Stimulated activated CD4-positive, alpha-beta T cell treated with anti-CD3 and anti-CD28 coated beads, TNF-alpha, amount 100 ng/mL, for 48 hours (primary cell): ENCODE measurements around the gene TMEM205.
A peak's percentile ranks its signal among the peaks of the same experiment; 100 is the strongest.
"Not testable (repeated sequence)": the region's sequence is repeated elsewhere in the genome, so short reads cannot be mapped to it uniquely, and the experiment has no call there.

Experiments used
- DNase-seq, 3 donors: peaks; one replicate each; pipeline ENCODE4 v3.0.0-alpha.2; 2020; ENCODE audit warnings: low read depth in 3 of 3

Gene TMEM205

GRCh38 chr19:11346104-11346940 lies at the start of gene TMEM205, which contains the start of gene CCDC159:
Gene TMEM205 (minus strand): TSS chr19:11346268. CDS start chr19:11345619, 649 bp downstream.
Gene CCDC159 (plus strand): TSS chr19:11346519. CDS start chr19:11346607, 88 bp downstream.
- peak; percentile 95 to 98 (median 97) for DNase-seq

GRCh38 chr19:11390933-11391680 lies 45.0 kb upstream of the TMEM205 start:
- no peak for DNase-seq

- no peak for DNase-seq
Measured at GRCh38 chr19:11390359-11390758, 44.3 kb upstream of the TMEM205 start.

GRCh38 chr19:11387162-11388034 lies 41.3 kb upstream of the TMEM205 start:
- no peak for DNase-seq

GRCh38 chr19:11384778-11385129 lies 38.7 kb upstream of the TMEM205 start:
- no peak for DNase-seq

- DNase-seq, result no peak
Measured at GRCh38 chr19:11383706-11384048, 37.6 kb upstream of the TMEM205 start.

- DNase-seq, result peak in 1 of 3 donors; percentile 46
Measured at GRCh38 chr19:11382898-11383705, 37.0 kb upstream of the TMEM205 start.

- peak; percentile 89 to 93 (median 92) for DNase-seq
Measured at GRCh38 chr19:11380653-11381537, 34.8 kb upstream of the TMEM205 start.

GRCh38 chr19:11379857-11380350 lies 33.8 kb upstream of the TMEM205 start:
- DNase-seq, result no peak

GRCh38 chr19:11379269-11379845 lies 33.3 kb upstream of the TMEM205 start:
- not testable (repeated sequence) for DNase-seq

GRCh38 chr19:11378319-11379189 lies 32.5 kb upstream of the TMEM205 start:
- peak in 1 of 3 donors; percentile 12 for DNase-seq

GRCh38 chr19:11377756-11378155 lies 31.7 kb upstream of the TMEM205 start:
- no peak for DNase-seq

- DNase-seq, result peak in 1 of 3 donors; percentile 8
Measured at GRCh38 chr19:11377237-11377636, 31.2 kb upstream of the TMEM205 start.

GRCh38 chr19:11375143-11375948 lies 29.3 kb upstream of the TMEM205 start:
- peak in 2 of 3 donors; percentile 60 to 67 for DNase-seq

GRCh38 chr19:11374433-11375142 lies 28.5 kb upstream of the TMEM205 start, which contains the start of gene SWSAP1:
Gene SWSAP1 (plus strand): TSS chr19:11374666. CDS start chr19:11374681, 15 bp downstream.
- peak; percentile 89 to 96 (median 94) for DNase-seq

GRCh38 chr19:11373885-11374432 lies 27.9 kb upstream of the TMEM205 start:
- DNase-seq, result no peak
